MM.1S (cell line): Measurements from ENCODE around the gene ARHGAP26.

Source experiments
- DNase-seq: peaks from one replicate; pipeline ENCODE4 v3.0.0-alpha.2; 2015
- H2AFZ ChIP-seq: fragments of 300-600 bp; sonication (generic); 2 replicates; pipeline ENCODE4 v1.6.0; 2016; ENCODE audit warnings: antibody characterized with exemption, low read length
- H3F3A ChIP-seq: fragments of 300-600 bp; sonication (generic); 2 replicates; pipeline ENCODE4 v1.6.1; 2016; ENCODE audit warnings: mild to moderate bottlenecking, antibody characterized with exemption, low read length, moderate library complexity, mixed read lengths; ENCODE audit not compliant: insufficient read depth
- H3K27ac ChIP-seq: fragments of 300-600 bp; sonication (generic); 2 replicates; pipeline ENCODE4 v1.5.1; 2016; ENCODE audit warnings: mild to moderate bottlenecking, low read length
- H3K27me3 ChIP-seq: fragments of 300-600 bp; sonication (generic); replicated peaks from 2 replicates; pipeline ENCODE4 v1.6.0; 2016; ENCODE audit warnings: low read length; ENCODE audit not compliant: insufficient read depth
- H3K36me3 ChIP-seq: fragments of 300-600 bp; sonication (generic); replicated peaks from 2 replicates; pipeline ENCODE4 v1.6.1; 2016; ENCODE audit warnings: mild to moderate bottlenecking, low read length, mixed read lengths; ENCODE audit not compliant: insufficient read depth
- H3K4me1 ChIP-seq: fragments of 300-600 bp; sonication (generic); 2 replicates; pipeline ENCODE4 v1.6.1; 2016; ENCODE audit warnings: low read length, mixed read lengths
- H3K4me2 ChIP-seq: fragments of 300-600 bp; sonication (generic); 2 replicates; pipeline ENCODE4 v1.6.0; 2016; ENCODE audit warnings: low read depth, low read length
- H3K4me3 ChIP-seq: fragments of 300-600 bp; sonication (generic); 2 replicates; pipeline ENCODE4 v1.5.1; 2016; ENCODE audit warnings: low read length, mixed read lengths
- H3K79me2 ChIP-seq: fragments of 300-600 bp; sonication (generic); 2 replicates; pipeline ENCODE4 v1.6.1; 2016; ENCODE audit warnings: mixed run types, low read length, mixed read lengths
- H3K9ac ChIP-seq: fragments of 300-600 bp; sonication (generic); 2 replicates; pipeline ENCODE4 v1.6.1; 2016; ENCODE audit warnings: low read length, mixed read lengths
- H3K9me2 ChIP-seq: fragments of 300-600 bp; sonication (generic); replicated peaks from 2 replicates; pipeline ENCODE4 v1.6.1; 2016; ENCODE audit warnings: mild to moderate bottlenecking, low read length, mixed read lengths; ENCODE audit not compliant: insufficient read depth
- H3K9me3 ChIP-seq: fragments of 300-600 bp; sonication (generic); replicated peaks from 2 replicates; pipeline ENCODE4 v1.6.1; 2016; ENCODE audit warnings: mild to moderate bottlenecking, low read length, mixed read lengths; ENCODE audit not compliant: insufficient read depth
- H4K20me1 ChIP-seq: fragments of 300-600 bp; sonication (generic); 2 replicates; pipeline ENCODE4 v1.6.1; 2016; ENCODE audit warnings: mild to moderate bottlenecking, low read length, moderate library complexity, mixed read lengths; ENCODE audit not compliant: insufficient read depth
- CTCF ChIP-seq: fragments of 300-600 bp; sonication (generic); IDR thresholded peaks from 2 replicates; pipeline ENCODE4 v1.5.1; 2016; ENCODE audit warnings: antibody characterized with exemption, low read length, mixed read lengths
- EZH2 ChIP-seq: fragments of 300-600 bp; sonication (generic); optimal IDR thresholded peaks from 2 replicates; pipeline ENCODE3; 2017; ENCODE audit warnings: low read depth, mild to moderate bottlenecking, antibody characterized with exemption, low read length, mixed read lengths
- EZH2phosphoT487 ChIP-seq: fragments of 300-600 bp; sonication (generic); IDR thresholded peaks from 2 replicates; pipeline ENCODE4 v1.6.1; 2018; ENCODE audit warnings: antibody characterized with exemption, low read length

Gene ARHGAP26

GRCh38 chr5:142837081-142837725 lies 67.0 kb downstream of the ARHGAP26 start:
- Histone ChIP-seq H3F3A (no peaks in the 10 kb centered on the region), H4K20me1 (no peaks in the 10 kb centered on the region), H3K4me1 (no peaks in the 10 kb centered on the region), H3K27me3 (no peaks in the 10 kb centered on the region), H3K4me2 (no peak overlapping the region), H2AFZ (no peak overlapping the region), H3K36me3 (no peaks in the 10 kb centered on the region), H3K27ac (no peak overlapping the region), H3K9ac (no peak overlapping the region), H3K79me2 (no peaks in the 10 kb centered on the region), H3K9me2 (no peaks in the 10 kb centered on the region), H3K4me3 (no peak overlapping the region), H3K9me3 (no peaks in the 10 kb centered on the region)
- TF ChIP-seq CTCF = no peak
- no peak for TF ChIP-seq EZH2
- no peak for TF ChIP-seq EZH2phosphoT487
- DNase-seq = no peak

GRCh38 chr5:142838845-142839244 lies 68.7 kb downstream of the ARHGAP26 start:
- no peak for DNase-seq
- Histone ChIP-seq H3F3A (no peaks in the 10 kb centered on the region), H4K20me1 (no peaks in the 10 kb centered on the region), H2AFZ (no peak overlapping the region), H3K4me3 (no peak overlapping the region), H3K27ac (no peak overlapping the region), H3K9ac (no peak overlapping the region), H3K36me3 (no peaks in the 10 kb centered on the region), H3K27me3 (no peaks in the 10 kb centered on the region), H3K4me1 (no peaks in the 10 kb centered on the region), H3K9me3 (no peaks in the 10 kb centered on the region), H3K9me2 (no peaks in the 10 kb centered on the region), H3K79me2 (no peaks in the 10 kb centered on the region), H3K4me2 (no peak overlapping the region)
- TF ChIP-seq EZH2 = no peak
- no peak for TF ChIP-seq CTCF
- TF ChIP-seq EZH2phosphoT487 = no peak

GRCh38 chr5:142839711-142840346 lies 69.7 kb downstream of the ARHGAP26 start:
- H3K27me3 ChIP-seq = no peaks in the 10 kb centered on the region
- H4K20me1 ChIP-seq = no peaks in the 10 kb centered on the region
- TF ChIP-seq CTCF (no peak), EZH2 (no peak), EZH2phosphoT487 (no peak)
- H3K79me2 ChIP-seq = no peaks in the 10 kb centered on the region
- H3K27ac ChIP-seq = no peak overlapping the region
- H3K4me1 ChIP-seq = peaks cover 1% of the 10 kb centered on the region
- H3K9me3 ChIP-seq = no peaks in the 10 kb centered on the region
- H3F3A ChIP-seq = 0 out of 2 replicates have a peak, but pooled peaks cover under 1% of the 10 kb centered on the region
- H3K4me2 ChIP-seq = no peak overlapping the region
- no peaks in the 10 kb centered on the region for H3K36me3 ChIP-seq
- H3K9me2 ChIP-seq = no peaks in the 10 kb centered on the region
- H3K4me3 ChIP-seq = no peak overlapping the region
- DNase-seq = no peak
- H3K9ac ChIP-seq = no peak overlapping the region
- no peak overlapping the region for H2AFZ ChIP-seq
